Measurements from ENCODE around the gene FAR2.
A peak's percentile ranks its signal among the peaks of the same experiment; 100 is the strongest.
"Not testable (repeated sequence)": the region's sequence is repeated elsewhere in the genome, so short reads cannot be mapped to it uniquely, and the experiment has no call there.

The FAR2 gene

DNA sequence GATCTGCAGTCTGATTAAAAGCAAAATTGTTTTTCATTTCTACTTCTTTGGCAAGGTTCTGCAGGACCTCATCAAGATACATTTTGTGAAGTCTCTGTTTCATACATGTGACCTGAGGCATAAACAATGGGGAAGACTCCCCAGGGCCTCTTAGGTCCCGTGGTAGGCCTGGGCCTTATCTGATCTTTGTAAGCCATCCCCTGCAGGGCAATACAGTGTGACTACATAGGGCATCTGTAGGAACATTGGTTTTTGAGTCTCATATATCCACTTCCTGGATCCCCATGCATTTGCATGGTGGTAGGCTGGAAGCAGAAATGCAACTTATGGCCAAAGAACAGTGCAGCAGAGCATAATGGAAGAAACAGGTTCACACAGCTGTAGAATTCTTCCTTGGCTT is 6.0 kb downstream of the FAR2 start:
- no peak for DNase-seq

GRCh38 chr12:29157486-29157946 is 8.4 kb downstream of the FAR2 start:
- DNase-seq: no peak

DNA sequence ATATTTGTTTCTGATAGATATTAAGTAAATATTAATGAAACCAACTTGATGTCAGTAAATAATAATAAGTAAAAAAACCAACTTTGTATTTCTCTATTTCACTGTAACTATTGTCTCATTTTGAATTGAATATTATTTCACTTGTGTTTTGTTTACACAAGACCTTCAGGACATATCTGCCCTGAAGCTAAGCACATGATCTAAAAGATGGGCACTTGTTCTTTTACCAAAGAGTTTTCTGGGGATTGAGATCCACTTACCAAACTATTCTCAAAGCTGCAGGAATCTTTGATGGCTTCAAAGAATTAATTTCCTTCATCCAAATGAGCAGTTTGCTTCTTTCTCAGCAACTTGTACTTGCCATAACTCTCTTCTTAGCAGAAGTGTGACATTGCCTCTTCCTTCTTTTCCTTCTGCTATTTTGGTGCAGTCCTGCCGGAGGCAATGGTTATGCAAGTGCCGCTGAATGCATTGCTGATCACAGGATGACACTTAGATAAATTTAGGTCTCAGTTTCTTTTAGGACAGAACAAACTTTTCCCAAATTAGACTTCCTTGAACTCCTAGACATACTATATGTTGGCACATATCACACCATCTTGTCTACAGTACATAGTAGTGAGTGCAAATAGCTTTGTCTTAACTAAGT is 9.2 kb downstream of the FAR2 start:
- no peak for DNase-seq

DNA sequence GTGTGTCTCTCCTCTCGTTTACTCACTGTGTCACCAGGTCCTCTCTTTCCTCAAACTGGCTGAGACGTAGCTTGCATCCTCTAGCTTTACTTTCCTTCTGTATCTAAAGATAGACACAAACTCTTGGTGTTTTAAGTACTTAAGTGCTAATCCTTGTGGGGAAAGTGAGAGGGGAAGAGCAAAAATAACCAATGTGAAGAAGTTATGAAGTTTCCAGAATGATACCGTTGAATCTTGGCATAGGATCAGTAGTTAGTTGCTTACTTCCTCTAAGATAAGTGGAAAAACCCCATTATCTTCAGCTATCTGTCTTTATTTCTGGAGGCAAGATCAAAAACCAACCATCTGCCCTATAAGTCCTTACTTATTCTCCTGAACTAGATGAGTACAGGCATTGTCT is 10.6 kb downstream of the FAR2 start:
- no peak for DNase-seq

- DNase-seq: no peak
Observed at GRCh38 chr12:29160230-29160629, 11.2 kb downstream of the FAR2 start.

DNA sequence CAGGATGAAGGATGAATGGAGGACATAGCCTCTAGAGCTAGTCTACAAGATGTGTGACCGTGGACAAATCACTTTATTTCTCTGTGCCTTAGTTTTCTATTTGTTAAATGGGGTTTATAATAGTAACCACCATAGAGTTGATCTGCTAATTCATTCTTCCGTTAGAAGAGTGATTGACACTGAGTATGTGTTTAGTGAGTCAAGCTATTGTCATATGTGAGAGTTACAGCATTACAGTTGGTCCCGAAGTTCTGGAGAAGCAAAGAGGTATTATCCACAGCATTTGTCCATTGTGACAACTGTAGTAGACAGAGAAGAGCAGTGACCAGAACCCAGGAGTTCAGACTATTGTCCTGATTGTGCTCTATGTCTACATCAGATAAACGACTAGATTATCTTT is 14.1 kb downstream of the FAR2 start:
- no peak for DNase-seq

DNA sequence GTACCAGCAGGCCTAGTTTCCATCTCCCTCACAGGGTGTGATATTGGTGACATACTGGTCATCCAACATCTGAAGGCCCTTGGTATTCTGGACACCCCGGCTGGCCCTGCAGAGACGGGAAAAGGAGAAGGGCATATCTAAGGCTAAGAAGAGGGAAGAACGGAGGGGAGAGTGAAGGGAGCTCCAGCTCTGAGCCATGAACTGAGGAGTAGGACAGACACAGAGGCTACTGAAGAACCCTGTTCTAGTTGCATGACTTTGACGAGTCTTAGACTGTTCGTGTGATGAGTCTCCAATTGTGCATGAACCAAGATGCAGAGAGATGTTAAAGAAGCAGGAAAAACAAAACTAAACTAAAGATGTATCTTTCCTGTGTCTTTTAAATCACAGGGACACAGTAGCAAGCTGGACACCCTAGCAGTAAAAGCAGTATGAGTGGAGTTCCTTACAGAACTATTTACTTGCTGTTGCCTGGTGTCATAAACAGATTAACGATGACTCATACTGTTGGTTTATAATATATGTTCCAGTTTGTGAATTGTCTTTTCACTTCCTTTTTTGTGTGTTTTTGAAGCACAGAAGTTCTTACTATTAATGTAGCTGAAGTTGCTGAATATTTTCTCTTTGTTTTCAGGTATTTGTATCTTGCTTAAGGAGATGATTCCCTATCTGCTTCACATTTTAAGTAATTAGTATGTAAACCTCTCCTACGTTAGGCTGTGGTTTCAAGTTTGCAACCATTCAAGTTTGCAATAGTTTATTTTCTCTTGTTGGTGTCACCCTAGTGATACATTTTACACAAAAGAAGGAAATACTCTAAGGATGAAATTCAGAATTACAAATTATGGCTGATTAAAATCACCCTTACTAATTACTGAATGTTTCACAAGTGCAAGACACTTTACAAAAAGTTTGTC is 15.7 kb downstream of the FAR2 start:
- DNase-seq: no peak

GRCh38 chr12:29167445-29167844 is 18.4 kb downstream of the FAR2 start:
- DNase-seq: no peak

DNA sequence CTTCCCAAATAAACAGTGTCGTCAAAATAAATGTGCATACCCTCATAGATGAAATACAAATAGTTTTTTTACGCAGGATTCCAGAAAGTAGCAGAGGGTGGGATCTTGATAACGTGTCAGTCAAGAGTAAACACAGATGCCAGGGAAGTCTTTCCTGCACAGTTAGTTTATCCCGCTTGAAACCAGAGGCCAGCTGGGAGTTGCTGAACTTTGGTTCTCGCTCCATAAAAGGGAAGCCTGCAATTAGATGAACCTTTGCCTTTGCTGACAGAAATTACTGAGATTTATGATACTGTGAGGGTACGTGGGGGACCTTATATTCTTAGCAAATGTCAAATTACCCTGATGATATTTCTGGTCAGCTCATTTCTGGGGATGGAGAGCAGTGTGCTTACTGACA is 18.9 kb downstream of the FAR2 start:
- no peak for DNase-seq

GRCh38 chr12:29169978-29170377 is 20.9 kb downstream of the FAR2 start:
- not testable (repeated sequence) for DNase-seq

DNA sequence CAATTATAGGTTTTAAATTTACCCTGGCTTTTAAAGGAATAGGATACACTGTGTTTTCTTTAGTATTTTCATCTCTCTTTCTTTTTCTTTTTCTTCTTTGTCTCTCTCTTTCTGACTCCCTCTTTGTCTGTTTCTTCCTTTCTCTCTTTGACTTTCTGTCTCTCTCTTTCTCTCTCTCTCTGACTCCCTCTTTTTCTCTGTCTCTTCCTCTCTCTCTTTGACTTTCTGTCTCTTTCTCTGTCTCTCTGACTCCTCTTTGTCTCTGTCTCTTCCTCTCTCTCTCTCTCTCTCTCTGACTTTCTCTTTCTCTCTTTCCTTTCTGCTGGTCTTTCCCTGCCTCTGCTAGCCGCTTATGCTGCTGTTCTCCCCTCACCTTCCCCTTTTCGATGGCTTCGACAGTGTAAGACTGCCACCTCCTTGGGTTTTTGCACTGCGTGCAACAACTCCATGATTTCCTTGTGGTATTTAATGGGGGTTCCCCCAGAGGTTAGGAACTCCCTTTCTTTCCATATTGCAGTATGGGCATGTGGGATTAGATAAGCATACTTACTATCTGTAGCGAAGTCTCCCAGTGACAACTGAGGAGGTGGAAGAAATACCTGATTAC is 21.5 kb downstream of the FAR2 start:
- peak; percentile 33 for DNase-seq

DNA sequence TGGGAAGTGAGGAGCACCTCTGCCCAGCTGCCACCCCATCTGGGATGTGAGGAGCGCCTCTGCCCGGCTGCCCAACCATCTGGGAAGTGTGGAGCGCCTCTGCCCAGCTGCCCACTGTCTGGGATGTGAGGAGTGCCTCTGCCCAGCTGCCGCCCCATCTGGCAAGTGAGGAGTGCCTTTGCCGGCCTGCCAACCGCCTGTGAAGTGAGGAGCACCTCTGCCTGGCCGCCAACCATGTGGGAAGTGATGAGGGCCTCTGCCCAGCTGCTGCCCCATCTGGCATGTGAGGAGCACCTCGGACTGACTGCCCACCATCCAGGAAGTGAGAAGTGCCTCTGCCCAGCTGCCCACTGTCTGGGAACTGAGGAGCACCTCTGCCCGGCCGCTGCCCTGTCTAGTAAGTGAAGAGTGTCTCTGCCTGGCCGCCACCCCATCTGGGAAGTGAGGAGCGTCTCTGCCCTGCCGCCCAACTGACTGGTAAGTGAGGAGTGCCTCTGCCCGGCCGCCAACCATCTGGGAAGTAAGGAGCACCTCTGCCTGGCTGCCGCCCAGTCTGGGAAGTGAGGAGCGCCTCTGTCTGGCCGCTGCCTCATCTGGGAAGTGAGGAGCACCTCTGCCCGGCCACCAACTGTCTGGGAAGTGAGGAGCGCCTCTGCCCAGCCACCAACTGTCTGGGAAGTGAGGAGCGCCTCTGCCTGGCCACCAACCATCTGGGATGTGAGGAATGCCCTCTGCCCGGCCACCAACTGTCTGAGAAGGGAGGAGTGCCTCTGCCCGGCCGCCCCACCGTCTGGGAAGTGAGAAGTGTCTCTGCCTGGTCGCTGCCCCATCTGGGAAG is 22.6 kb downstream of the FAR2 start:
- DNase-seq: no peak

- DNase-seq: no peak
Observed at GRCh38 chr12:29176941-29177340, 27.9 kb downstream of the FAR2 start.

DNA sequence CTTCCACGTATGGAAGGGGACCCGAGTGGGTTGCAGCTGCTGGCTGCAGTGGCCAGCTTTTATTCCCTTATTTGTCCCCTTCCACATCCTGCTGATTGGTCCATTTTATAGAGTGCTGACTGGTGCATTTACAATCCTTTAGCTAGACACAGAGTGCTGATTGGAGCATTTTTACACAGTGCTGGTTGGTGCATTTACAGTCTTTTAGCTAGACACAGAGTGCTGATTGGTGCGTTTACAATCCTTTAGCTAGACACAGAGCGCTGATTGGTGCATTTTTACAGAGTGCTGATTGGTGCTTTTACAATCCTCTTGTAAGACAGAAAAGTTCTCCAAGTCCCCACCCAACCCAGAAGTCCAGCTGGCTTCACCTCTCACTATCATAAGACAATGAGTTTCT is 33.2 kb downstream of the FAR2 start:
- DNase-seq: not testable (repeated sequence)

DNA sequence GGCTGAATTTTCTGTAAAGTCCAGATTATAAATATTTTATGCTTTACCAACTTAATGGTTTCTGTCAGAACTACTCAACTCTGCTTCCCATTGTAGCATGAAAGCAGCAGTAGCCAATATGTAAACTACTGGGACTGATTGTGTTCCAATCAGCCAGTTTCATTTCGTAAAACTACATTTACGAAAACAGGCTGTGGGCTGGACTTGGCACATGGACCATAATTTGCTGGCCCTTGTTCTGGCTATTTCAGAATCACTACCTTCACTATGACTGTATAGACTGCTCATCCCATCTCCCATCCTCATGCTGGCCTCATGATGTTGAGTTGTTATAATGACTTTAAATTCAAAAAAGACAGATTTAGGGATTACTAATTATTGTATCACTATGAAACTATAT is 38.7 kb downstream of the FAR2 start:
- DNase-seq: no peak

DNA sequence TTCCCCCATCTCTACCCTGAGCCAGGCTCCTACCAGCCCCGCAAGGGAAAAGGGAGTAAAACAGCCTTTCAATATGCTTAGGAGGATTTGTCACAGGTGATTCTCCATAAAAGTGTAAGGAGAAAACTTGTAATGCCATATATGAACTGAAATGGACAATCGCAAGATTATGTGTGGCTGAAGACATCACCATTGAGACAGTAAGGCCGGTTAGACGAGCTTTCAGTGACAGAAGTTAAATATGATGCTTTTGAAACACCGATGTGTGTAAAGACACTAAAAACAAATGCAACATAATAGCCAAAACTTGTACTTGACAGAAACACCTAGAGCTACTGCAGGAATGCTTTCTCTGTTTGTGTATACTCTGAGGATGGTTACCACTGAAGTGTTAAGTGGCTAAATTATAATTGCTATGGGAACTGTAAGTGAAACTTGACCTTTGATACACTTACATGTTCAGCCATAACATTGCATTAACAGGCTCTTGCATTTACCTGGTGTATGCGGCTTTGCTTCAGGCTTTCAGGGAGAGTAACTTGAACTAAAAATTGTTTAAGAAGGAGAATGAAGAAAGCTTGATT is 42.3 kb downstream of the FAR2 start:
- DNase-seq: no peak

DNA sequence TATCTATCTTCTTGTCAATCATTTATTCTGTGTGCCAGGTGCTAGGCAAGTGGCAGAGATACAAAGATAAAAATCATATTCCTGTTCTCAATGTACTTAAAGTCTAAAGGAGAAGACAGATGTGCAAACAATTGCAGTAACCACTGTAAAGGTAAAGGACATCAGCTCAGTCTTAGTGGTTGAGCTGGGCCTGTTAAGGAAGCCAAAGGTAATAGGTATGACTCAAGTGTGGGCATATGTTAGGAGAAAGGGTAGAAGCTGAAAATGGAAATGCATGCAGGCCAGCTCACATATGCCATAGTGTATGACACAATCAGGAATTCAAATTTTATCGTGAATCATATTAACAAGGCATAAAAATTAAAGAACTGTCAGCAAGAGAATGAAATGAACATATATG is 49.8 kb downstream of the FAR2 start:
- DNase-seq: no peak

GRCh38 chr12:29200586-29200985 is 51.5 kb downstream of the FAR2 start:
- DNase-seq: no peak

GRCh38 chr12:29201296-29201695 is 52.2 kb downstream of the FAR2 start:
- DNase-seq: no peak

GRCh38 chr12:29201746-29202145 is 52.7 kb downstream of the FAR2 start:
- DNase-seq: no peak

GRCh38 chr12:29204521-29204920 is 55.4 kb downstream of the FAR2 start:
- DNase-seq: no peak

DNA sequence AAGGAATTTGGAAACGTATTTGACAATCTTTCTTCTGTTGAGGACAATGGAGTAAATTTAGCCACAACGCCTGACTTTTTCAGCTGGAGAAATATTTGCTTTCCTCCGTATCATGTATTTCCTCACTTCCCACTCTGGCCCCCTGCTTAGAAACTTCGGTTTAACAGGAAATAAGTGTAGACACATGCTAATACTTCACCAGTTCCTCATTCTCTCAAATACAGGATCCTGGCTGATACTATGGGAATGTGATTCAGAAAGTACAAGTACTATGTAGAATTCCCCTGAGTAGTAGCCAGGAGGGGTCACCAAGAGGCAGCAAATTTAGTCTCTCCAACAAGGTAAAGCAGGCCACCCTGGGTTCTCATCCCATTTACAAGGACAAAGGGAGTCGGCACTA is 58.0 kb downstream of the FAR2 start:
- no peak for DNase-seq

DNA sequence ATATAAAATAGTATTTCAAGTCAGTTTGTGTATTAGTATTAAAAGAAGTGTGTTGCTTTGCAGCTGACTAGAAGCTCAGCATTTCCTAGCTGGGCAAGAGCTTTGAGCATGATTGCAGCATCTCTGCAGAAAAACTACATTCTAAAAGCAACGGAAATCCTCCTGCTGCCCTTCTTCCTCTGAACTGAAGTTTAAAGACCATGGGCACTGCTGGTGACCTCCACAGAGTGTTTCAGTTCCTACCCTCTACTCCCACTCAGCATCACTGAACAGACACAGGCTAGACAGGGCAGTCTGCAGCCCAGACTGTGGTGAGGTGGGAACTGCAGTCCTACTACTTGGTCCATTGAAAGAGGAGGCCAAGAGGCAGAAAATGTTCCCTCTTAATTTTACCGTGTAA is 59.0 kb downstream of the FAR2 start:
- no peak for DNase-seq
